NCI-H1105 (cell line): ENCODE results near the gene VN1R5.

Experiments used
- DNase-seq: peaks from one replicate; lab custom pipeline; 2025; lab: John Stamatoyannopoulos, UW

Gene VN1R5

DNA sequence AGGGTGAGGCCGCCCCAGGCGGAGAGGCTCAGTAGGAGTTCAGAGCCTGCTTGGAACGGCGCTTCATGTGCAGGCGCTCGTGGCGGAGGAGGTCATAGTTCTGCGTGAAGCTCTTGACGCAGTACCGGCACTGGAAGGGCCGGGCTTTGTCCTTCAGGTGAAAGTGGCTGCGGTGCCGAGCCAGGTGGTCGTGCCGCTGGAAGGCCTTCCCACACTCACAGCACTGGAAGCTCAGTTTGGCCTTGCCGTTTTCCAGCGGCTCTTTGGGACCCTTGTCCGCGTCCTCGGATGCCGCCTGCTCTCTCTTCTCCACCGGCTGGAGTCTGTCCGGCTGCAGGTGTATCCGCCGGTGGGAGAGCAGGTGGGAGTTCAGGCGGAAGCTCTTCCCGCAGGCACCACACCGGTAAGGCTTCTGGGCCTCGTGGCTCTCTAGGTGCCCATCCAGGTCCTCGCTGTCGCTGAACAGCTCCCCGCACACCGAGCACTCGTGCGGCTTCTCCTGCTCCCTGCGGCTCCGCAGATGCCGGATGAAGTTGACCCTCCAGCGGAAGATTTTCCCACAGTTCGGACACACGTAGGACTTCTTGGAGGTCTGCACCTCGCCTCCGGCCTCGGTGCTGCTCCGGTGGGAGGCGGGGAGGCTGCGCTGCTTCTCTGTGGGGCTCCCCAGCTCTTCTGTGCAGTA lies 44.8 kb downstream of the VN1R5 start:
- DNase-seq, result no peak

DNA sequence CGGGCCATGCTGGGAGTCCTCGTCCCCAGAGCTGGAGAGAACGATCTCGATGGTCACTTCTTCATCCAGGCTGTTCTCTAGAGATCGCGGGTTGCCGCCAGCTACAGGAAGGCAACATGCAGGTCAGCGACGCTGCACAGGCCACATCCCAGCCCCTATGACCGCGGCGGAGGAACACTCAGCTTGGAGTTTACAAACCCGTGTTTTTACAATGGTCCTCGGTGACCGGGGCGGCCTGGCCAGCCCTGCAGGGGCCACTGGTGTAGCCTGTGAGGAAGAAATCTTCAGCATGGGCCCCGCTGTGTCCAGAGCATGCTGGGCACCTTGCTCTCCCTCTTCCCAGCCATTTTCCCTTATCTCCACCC lies 45.3 kb downstream of the VN1R5 start:
- no peak for DNase-seq

DNA sequence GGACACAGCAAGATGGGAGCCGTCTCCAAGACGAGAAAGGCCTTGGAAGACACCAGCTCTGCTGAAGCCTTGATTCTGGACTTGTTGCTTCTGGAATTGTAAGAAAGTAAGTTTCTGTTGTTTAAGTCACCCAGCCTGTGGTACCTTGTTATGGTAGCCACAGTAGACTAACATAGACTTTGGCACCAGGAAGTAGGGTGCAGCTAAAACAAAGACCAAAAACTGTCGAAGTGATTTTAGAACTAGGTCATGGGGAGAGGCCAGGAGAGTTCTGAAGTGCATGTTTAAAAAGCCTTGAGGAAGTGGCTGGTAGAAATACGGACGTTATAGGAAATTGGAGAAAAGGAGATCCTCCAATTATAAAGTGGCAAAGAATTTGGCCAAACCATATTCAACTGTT lies 47.3 kb downstream of the VN1R5 start:
- DNase-seq, result no peak

DNA sequence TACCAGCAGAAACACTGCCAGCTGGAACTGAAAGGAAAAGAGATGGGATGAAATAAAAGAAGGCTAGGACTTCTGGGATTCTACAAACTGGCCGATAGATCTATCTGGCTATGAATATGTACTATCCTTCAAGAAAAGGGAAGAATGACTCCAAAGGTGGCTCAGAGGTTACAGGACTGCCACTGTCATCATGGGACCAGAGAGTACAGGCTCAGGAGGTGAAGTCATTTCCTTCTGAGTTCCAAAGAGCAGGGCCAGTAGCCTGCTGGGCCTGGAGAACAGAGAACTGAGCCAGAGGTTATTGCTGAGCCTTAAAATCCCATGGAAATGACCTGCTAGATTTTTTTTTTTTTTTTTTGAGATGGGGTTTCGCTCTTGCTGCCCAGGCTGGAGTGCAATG lies 48.2 kb downstream of the VN1R5 start:
- DNase-seq, result no peak
